HT1080 (cell line): Measurements from ENCODE around the gene SLBP. TPM values are rescaled to one million over a fixed set of nuclear protein-coding genes. Genes with fewer than 3 reads are reported as not detected.
"Not testable (repeated sequence)": the region's sequence is repeated elsewhere in the genome, so short reads cannot be mapped to it uniquely, and the experiment has no call there.

Experiments
- DNase-seq: peaks from one replicate; pipeline ENCODE4 v3.0.0-alpha.2; 2015; ENCODE audit warnings: low read depth
- total RNA-seq: library from RNA; depleted of rRNA; stranded (reverse); fragments of >200 nt; shearing (Covaris generic); gene quantifications from 2 replicates; pipeline ENCODE4 v1.2.3, GENCODE V29; 2014

SLBP gene
- total RNA-seq, 1 experiment from 2014 or later, result 139 TPM

DNA sequence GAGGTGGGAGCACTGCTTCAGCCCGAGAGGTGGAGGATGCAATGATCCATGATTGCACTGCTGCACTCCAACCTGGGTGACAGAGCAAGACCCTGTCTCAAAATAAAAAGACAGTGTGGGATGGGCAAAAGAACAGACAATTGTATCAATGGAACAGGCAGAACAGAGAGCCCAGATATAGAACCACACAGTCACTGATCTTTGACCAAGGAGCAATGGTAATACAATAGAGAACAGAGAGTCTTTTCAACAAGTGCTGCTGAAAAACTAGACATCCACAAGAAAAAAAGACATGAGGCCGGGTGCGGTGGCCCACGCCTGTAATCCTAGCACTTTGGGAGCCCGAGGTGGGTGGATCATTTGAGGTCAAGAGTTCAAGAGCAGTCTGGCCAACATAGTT lies 33.9 kb downstream of the SLBP start:
- no peak for DNase-seq

DNA sequence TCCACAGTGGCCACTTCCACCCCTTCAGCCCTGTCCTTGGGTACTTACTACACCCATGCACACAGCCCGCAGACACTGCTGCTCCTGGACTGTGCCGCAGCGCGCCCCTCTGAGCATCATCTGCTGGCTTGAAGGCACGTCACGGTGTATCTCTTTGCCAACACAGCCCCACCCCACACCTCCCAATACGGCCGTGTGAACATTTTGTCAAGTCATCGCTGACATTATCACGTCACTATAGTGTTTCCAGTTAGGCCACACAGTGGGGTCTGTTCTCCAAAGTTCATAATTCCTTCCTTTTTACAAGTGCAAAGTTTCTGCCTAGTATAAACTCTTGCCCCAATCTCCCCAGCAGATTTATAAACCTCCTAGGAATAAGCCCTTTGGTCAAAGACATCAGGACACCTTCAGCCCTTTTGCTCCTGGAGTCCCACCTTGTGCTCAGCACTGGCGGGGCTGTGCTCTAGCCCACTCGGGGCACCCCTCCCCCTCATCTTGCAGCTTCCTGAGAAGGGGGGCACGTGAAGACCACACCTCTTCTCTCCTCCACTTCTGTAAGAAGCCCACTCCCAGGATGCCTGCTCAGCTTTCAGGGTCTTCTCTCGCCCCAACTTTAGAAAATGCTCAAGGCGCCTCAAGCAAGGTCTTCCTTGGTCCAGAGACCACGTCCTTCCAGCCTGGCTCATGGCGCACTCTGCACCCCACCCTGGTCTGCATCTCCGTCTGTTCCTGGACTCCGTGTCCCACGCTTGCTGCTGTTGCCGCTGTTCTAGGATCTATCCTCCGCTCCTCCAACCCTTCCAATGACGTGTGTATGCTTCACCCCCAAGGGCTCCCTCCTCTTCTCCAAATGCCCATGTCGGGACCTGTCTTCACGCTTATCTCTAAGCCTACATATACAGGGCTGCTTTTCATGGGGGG lies 35.3 kb downstream of the SLBP start:
- no peak for DNase-seq

DNA sequence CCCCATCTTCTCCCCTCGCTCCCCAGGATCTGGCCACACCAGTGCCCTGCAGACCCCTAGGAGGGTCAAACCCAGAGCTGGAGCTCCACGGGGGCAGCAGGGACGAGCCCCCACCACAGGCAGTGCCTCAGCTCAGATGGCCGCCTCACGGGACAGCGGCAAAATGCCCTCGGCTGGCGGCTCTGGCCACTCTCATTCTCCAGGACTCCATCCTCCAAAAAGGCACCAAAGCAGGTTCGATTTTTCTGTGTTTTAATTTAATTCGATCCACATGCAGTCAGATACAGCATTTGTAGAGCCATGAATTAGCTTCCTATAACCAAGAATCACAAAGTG lies 36.3 kb downstream of the SLBP start:
- DNase-seq, result no peak

DNA sequence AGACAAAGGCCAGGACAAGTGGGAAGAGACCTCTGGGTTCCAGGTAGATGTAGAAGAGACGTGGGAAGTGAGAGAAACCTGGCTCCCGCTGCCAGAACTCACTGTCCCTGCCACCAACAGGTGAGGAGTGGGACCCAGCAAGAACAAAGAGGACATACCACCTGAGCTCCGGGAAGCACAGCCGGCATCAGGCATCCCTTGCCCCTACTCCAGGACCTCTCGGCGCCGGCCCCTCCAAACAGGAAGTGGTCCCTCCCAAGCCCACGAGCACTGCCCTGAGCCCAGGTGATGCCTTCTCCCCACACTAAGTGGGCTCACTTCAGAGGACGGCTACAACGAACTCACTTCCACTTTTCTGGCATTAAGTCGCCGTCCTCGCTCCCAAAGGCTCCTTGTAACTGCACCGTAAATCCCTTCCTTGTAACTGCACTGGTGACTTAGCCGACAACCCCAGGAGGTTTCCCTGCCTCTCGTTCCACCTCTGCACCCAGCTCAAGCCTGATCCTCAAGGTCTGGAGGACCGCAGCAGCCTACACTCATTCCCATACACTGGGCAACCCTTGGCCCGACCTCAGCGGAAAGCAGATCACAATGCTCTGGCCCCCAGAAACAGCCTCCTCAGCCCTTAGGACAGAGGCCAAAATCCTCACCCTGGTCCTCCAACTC lies 36.9 kb downstream of the SLBP start:
- DNase-seq, result no peak

DNA sequence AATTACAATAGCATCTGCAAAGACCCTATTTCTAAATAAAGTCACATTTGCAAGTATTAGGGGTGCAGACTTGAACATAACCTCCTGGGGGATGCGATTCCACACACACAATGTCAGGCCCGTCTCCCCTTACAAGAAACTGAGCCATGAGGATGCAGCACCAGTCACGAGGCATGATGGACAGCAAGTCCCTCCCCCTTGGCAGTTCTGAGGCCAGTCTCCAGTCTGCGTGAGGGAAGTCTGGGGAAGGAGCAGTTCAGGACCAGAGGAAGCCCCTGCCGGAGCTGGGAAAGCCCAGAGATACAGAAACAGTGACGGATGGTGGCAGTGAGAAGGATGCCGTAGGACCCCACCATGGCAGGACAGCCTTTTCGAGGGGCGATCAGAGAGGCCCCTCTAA lies 37.4 kb downstream of the SLBP start:
- no peak for DNase-seq

DNA sequence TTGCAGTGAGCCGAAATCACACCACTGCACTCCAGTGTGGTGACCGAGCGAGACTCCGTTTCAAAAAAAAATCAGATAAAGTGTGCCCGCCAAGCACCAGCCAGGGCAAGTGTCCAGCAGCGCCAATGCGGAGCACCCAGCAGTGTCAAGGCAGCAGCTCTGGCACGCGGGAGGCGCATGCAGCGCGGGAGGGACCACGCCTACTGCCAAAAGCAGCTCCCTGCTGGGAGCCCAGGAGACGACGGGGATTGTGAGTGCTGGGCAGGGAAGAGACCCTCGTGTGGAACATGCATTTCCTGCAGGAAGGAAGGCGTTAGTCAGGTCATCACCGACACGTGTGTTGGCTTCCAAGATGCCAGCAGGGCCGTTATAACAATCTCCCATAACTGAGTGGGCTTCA lies 38.4 kb downstream of the SLBP start:
- DNase-seq, result no peak

- DNase-seq, result not testable (repeated sequence)
Measured at GRCh38 chr4:1671011-1671410, 41.1 kb downstream of the SLBP start.

DNA sequence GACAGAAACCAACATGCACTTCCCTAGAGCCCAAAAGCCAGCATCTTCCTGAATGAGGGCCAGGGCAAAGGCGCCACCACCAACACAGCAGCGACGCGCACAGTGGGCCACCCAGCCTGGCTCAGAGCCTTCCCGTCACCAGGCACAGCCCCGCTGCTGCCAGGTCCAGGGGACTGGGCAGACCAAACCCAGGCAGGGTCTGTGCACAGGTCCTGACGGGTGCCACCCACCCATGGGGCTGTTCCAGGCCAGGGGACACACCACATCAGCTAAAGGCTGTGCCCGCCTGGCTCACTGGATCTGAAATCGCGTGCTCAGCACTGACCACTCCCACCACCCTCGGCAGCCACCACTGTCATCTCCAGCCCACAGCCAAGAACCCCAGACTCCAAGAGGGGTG lies 41.8 kb downstream of the SLBP start:
- no peak for DNase-seq

DNA sequence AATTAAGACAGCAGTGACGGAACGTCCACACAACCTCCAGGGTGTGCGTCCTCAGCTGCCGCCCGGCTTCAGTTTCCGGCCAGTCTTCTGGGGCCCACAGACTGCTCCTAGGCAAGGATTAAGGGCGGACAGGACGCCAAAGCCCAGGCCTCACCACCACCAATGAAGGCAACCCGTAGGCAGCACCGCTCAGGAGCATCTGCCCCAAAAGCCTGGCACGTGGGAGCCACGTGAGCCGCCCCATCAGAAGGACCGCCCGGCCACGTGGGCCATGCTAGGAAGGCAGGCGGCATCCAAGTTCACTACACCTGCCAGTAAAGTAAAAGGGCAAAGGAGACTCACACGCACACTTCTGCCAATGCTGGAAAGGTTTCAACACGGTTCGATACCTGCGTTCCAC lies 42.3 kb downstream of the SLBP start:
- DNase-seq, result no peak

- DNase-seq, result no peak
Measured at GRCh38 chr4:1669270-1669669, 42.8 kb downstream of the SLBP start.

DNA sequence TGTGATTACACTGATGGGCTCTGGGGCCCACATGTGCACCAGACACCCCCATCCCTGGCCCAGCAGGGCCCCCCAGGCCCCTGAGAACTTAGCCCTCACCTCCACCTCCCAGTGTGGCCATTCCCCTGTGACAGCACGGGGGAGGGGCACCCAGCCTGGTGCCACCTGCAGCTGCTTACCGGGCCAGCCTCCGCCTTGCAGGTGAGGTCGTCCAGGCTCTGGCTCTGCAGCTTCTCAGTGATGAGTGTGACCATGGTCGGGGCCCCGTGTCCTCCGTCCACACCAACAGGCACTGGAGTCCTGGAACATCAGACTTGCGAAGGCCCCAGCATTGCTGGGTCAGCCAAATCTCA lies 43.7 kb downstream of the SLBP start:
- no peak for DNase-seq

GRCh38 chr4:1667273-1667672 lies 44.8 kb downstream of the SLBP start:
- no peak for DNase-seq

- no peak for DNase-seq
Measured at GRCh38 chr4:1666391-1666790, 45.7 kb downstream of the SLBP start.

GRCh38 chr4:1664141-1664540 lies 48.0 kb downstream of the SLBP start:
- no peak for DNase-seq

DNA sequence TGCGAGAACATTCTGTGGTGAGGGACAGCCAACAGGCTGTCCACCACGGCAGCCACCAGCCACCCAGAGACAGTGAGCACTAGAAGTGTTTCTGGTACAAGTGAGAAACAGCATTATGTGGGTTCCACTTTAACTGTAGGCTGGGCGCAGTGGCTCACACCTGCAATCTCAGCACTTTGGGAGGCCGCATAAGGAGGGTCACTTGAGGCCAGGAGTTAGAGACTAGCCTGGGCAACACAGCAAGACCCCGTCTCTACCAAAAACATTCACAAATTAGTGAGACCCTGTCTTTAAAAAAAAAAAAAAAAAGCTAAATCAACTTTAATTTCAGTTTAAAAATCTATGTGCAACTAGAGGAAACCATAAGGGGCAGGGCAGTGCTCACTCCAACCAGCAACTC lies 48.6 kb downstream of the SLBP start:
- DNase-seq, result no peak

DNA sequence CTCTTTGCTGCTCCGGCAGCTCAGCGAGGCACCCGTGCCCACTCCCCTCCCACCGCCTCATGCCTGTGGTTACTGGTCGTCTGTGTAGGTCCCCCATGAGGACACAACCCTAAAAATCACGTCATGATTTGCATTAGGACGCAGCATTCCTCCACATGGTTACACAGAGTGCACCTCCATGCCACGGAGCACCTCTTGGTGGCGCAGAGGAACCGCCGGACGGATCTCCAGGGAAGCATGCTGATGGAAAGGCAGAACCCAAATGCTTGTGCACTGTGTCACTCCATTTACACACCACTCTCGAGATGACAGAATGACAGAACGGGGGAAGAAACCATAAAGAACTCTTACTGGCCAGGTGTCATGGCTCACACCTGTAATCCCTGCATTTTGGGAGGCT lies 50.4 kb downstream of the SLBP start:
- peak; percentile 45 for DNase-seq

- DNase-seq, result no peak
Measured at GRCh38 chr4:1660948-1661677, 51.0 kb downstream of the SLBP start.

GRCh38 chr4:1659104-1660043 lies 52.7 kb downstream of the SLBP start:
- no peak for DNase-seq

DNA sequence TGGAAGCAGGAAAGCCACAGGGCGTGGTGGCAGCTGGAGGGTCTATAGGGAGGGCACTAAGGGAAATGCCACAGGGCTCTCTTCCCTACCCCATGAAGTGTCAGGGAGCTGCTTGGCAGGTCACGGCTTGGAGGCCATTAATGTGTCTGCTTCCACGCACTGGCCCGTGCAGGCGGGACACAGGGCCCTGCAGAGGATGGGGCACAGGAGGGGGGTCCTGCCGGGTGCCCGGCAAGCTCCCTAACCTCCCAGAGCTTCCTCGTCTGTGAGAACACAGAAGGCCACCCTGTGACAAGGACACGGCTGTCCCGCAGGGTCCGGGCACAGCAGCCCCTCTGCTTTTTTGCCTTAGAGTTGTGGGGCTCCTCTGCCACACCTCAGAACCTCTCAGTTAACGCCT lies 53.5 kb downstream of the SLBP start:
- no peak for DNase-seq

DNA sequence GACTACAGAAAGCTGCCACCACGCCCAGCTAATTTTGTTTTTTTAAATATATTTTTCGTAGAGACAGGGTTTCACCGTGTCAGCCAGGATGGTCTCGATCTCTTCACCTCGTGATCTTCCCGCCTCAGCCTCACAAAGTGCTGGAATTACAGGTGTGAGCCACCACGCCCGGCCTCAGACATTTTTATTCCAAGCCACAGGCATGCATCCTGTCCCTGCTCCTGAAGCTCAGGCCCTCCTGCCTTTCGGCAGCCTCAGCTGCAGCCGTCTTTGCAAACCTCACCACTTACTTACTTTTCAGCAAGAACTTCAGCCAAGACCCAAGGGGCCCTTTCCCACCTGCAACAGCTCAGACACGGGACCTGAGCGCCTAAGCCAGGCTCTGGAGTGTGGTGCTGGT lies 54.0 kb downstream of the SLBP start:
- DNase-seq, result no peak

DNA sequence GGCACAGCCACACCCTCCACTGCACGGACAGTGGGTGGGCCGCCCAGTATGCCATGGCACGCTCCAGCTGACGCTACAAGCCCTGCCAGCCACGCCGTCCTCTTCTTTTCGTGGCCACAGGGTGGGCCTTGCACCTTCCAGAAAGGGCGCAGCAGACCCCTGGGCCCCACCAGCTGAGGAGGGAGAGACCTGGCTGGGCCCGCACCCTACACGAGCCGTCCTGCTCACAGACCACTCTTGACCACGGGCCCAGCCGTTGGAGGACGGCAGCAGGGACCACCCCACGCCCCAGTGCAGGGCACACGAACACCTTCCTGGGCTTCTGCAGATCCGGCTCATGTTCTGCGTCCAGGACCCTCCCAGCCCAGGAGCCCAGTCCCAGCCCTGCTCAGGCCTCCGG lies 55.1 kb downstream of the SLBP start:
- DNase-seq, result no peak
